ENCODE measurements around the gene MPRIP. TPM values are rescaled to one million over a fixed set of nuclear protein-coding genes. Genes with fewer than 3 reads are reported as not detected.

Gene MPRIP
- total RNA-seq, 4 donors from 2014 or later: 61.5 to 407 (median 103) TPM

DNA sequence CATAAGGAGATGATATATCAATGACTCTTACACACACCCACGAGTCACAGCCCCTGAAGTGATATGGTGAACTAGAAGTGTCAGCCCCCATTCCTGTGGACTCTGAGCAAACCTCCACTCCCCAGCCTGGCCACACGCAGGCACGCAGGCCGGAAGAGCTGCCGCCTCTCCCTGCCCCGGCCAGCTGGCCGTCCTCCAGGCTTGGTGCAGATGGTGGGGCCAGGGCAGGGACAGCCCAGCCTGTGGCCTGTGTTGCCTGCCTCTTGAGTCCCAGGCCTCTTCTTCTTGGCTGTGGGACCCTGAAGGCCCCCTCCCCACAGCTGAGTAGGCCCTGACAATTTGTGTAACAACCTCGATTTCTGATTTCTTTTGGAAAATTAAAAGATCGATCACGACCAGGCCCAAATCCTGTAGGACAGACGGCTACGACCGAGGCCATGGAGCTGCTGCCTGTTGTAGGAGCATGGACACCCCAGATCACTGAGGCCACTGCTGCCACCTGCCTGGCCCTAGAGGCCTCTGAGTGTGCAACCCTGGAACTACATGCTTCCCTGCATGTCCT is 10.0 kb upstream of the MPRIP start:
- no peak for TF ChIP-seq POLR2A (IDR thresholded peaks at IDR 0.05)
- TF ChIP-seq, protein P1, sequence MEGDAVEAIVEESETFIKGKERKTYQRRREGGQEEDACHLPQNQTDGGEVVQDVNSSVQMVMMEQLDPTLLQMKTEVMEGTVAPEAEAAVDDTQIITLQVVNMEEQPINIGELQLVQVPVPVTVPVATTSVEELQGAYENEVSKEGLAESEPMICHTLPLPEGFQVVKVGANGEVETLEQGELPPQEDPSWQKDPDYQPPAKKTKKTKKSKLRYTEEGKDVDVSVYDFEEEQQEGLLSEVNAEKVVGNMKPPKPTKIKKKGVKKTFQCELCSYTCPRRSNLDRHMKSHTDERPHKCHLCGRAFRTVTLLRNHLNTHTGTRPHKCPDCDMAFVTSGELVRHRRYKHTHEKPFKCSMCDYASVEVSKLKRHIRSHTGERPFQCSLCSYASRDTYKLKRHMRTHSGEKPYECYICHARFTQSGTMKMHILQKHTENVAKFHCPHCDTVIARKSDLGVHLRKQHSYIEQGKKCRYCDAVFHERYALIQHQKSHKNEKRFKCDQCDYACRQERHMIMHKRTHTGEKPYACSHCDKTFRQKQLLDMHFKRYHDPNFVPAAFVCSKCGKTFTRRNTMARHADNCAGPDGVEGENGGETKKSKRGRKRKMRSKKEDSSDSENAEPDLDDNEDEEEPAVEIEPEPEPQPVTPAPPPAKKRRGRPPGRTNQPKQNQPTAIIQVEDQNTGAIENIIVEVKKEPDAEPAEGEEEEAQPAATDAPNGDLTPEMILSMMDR (IDR thresholded peaks at IDR 0.05): no peak
- Histone ChIP-seq H3K4me1 (no peaks in the 10 kb centered on the region), H3K27ac (no peak overlapping the region), H3K9me3 (no peaks in the 10 kb centered on the region), H3K27me3 (no peaks in the 10 kb centered on the region), H3K36me3 (no peaks in the 10 kb centered on the region), H3K4me3 (no peak overlapping the region)
- DNase-seq: no peak
- intact Hi-C loops (cut with DNase I; ENCODE audit: low total_unique reads): no loop called here

DNA sequence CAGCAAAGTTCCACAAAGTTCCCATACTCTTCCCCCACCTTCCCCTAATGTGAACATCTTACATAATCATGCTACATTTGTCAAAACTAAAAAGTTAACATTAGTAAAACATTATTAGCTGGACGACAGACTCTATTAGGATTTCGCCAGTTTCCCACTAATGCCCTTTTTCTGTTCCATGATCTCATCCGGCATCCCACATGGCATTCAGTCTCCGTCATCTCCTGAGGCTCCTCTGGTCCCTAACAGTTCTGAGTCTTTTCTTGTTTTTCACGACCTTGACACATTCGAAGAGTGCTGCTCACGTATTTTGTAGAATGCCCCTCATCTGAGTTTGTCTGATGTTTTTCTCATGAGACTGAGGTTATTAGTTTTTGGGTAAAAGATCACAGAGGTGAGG is 8.8 kb upstream of the MPRIP start:
- no peak for DNase-seq
- no peak for TF ChIP-seq POLR2A (IDR thresholded peaks at IDR 0.05)
- TF ChIP-seq, protein P1 (IDR thresholded peaks at IDR 0.05): no peak
- no peaks in the 10 kb centered on the region for H3K36me3 ChIP-seq
- no peaks in the 10 kb centered on the region for H3K9me3 ChIP-seq
- no peaks in the 10 kb centered on the region for H3K4me1 ChIP-seq
- intact Hi-C loops (cut with DNase I; ENCODE audit: low total_unique reads): no loop called here
- no peak overlapping the region for H3K27ac ChIP-seq
- no peaks in the 10 kb centered on the region for H3K27me3 ChIP-seq
- H3K4me3 ChIP-seq: no peak overlapping the region

DNA sequence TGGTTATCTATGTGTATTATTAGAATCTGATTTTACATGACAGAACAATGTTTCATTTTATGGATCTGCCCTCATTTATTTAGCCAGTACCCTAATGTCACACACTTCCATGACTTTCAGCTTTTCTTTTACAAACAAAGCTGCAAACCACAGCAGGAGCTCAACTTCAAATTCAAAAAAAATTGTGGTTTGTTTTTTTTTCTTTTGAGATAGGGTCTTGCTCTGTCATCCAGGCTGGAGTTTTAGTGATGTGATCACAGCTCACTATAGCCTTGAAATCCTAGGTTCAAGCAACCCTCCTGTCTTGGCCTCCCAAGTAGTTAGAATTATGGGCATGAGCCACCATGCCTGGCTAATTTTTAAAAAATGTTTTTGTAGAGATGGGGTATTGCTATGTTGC is 8.2 kb upstream of the MPRIP start:
- DNase-seq: no peak
- no peaks in the 10 kb centered on the region for H3K27me3 ChIP-seq
- no peaks in the 10 kb centered on the region for H3K36me3 ChIP-seq
- H3K9me3 ChIP-seq: no peaks in the 10 kb centered on the region
- H3K4me1 ChIP-seq: no peaks in the 10 kb centered on the region
- intact Hi-C loops (cut with DNase I; ENCODE audit: low total_unique reads): no loop called here
- no peak overlapping the region for H3K27ac ChIP-seq
- TF ChIP-seq POLR2A (IDR thresholded peaks at IDR 0.05): no peak
- TF ChIP-seq, protein P1 (IDR thresholded peaks at IDR 0.05): no peak
- no peak overlapping the region for H3K4me3 ChIP-seq

DNA sequence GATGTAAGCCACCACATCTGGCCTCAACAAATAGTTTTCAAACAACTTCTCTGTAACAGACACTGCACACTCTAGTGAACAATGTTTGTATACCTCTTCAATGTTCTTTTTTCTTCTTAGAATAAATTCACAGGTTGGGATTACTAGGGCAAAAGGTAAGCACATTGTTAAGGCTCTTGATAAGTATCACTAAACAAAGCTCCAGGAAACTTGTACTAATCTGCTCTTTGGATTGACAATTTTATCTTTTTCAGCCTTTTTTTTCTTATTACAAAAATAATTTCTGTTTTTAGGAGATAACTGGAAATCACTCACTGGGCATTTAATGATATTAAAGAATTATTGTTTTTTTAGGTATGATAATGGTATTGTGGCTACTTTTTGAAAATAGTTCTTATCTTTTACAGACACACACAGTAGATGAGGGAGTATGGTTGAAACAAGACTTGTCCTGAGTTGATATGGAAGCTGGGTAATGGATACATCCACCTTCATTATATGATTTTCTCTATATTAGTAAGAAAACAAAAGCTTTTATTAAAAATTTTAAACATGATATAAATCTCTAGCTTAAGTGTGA is 7.7 kb upstream of the MPRIP start:
- Histone ChIP-seq H3K27ac (no peak overlapping the region), H3K27me3 (no peaks in the 10 kb centered on the region), H3K36me3 (no peaks in the 10 kb centered on the region), H3K4me1 (no peaks in the 10 kb centered on the region), H3K4me3 (no peak overlapping the region), H3K9me3 (no peaks in the 10 kb centered on the region)
- intact Hi-C loops (cut with DNase I; ENCODE audit: low total_unique reads): no loop called here
- DNase-seq: no peak
- no peak for TF ChIP-seq POLR2A (IDR thresholded peaks at IDR 0.05)
- TF ChIP-seq, protein P1 (IDR thresholded peaks at IDR 0.05): no peak

DNA sequence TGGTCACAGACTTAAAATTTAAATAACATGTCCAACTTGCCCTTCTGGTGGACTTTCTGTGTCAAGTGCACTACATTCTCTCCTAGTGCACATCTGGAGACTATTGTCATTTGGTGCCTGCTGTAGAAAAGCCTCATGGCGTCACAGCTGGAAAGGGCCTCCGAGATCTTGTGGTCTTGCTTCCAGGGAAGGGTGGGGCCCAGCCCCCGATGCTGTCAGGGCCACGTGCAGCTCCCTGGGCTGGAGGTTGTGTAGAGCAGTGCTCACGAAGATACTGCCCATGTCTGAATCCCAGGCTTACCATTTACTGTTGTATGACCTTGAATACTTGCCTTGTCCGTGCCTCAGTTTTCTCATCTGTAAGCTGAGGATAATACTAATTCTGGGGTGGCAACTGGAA is 6.8 kb upstream of the MPRIP start:
- Histone ChIP-seq H3K36me3 (no peaks in the 10 kb centered on the region), H3K4me3 (no peak overlapping the region), H3K27me3 (no peaks in the 10 kb centered on the region), H3K9me3 (no peaks in the 10 kb centered on the region), H3K4me1 (no peaks in the 10 kb centered on the region), H3K27ac (no peak overlapping the region)
- TF ChIP-seq, protein P1 (IDR thresholded peaks at IDR 0.05): no peak
- intact Hi-C loops (cut with DNase I; ENCODE audit: low total_unique reads): no loop called here
- DNase-seq: no peak
